Activated CD4-positive, alpha-beta T cell treated with anti-CD3 and anti-CD28 coated beads, Interleukin-2, amount 50 U/mL, for 16 hours (primary cell): ENCODE data around the gene LCOR.
"Not testable (repeated sequence)": the region's sequence is repeated elsewhere in the genome, so short reads cannot be mapped to it uniquely, and the experiment has no call there.

ENCODE experiments used
- DNase-seq: peaks from one replicate; pipeline ENCODE4 v3.0.0-alpha.2; 2020

The LCOR gene

GRCh38 chr10:96943161-96943560, 111.1 kb downstream of the LCOR start:
- not testable (repeated sequence) for DNase-seq

- no peak for DNase-seq
These were observed 114.9 kb downstream of the LCOR start for GRCh38 chr10:96947036-96947435.

- no peak for DNase-seq
These were observed 117.1 kb downstream of the LCOR start for GRCh38 chr10:96949039-96949683.

- no peak for DNase-seq
These were observed 119.9 kb downstream of the LCOR start for GRCh38 chr10:96951954-96952353.

- no peak for DNase-seq
These were observed 123.7 kb downstream of the LCOR start for GRCh38 chr10:96955794-96956193.

GRCh38 chr10:96958071-96958470, 126.0 kb downstream of the LCOR start:
- no peak for DNase-seq

GRCh38 chr10:96959733-96960132, 127.6 kb downstream of the LCOR start:
- no peak for DNase-seq

GRCh38 chr10:96960872-96961271, 128.8 kb downstream of the LCOR start:
- no peak for DNase-seq

- DNase-seq: no peak
These were observed 132.0 kb downstream of the LCOR start for GRCh38 chr10:96964131-96964530.

GRCh38 chr10:96967847-96968246, 135.7 kb downstream of the LCOR start:
- DNase-seq: no peak

GRCh38 chr10:96968682-96969423, 136.8 kb downstream of the LCOR start:
- DNase-seq: no peak

- DNase-seq: no peak
These were observed 139.2 kb downstream of the LCOR start for GRCh38 chr10:96971324-96971723.

GRCh38 chr10:96972264-96972663, 140.2 kb downstream of the LCOR start:
- no peak for DNase-seq

GRCh38 chr10:96973809-96974747, 142.0 kb downstream of the LCOR start:
- no peak for DNase-seq

GRCh38 chr10:96975136-96975535, 143.0 kb downstream of the LCOR start:
- DNase-seq: no peak

- peak; percentile 81 for DNase-seq
These were observed 146.6 kb downstream of the LCOR start for GRCh38 chr10:96978621-96979154.

- DNase-seq: no peak
These were observed 150.2 kb downstream of the LCOR start for GRCh38 chr10:96982149-96982930.

- no peak for DNase-seq
These were observed 152.5 kb downstream of the LCOR start for GRCh38 chr10:96984541-96985131.

- DNase-seq: no peak
These were observed 154.2 kb downstream of the LCOR start for GRCh38 chr10:96986200-96986856.

- no peak for DNase-seq
These were observed 155.2 kb downstream of the LCOR start for GRCh38 chr10:96987141-96987841.

- no peak for DNase-seq
These were observed 155.7 kb downstream of the LCOR start for GRCh38 chr10:96987842-96988175.
